ENCODE data around the gene RPAP3.

DNA sequence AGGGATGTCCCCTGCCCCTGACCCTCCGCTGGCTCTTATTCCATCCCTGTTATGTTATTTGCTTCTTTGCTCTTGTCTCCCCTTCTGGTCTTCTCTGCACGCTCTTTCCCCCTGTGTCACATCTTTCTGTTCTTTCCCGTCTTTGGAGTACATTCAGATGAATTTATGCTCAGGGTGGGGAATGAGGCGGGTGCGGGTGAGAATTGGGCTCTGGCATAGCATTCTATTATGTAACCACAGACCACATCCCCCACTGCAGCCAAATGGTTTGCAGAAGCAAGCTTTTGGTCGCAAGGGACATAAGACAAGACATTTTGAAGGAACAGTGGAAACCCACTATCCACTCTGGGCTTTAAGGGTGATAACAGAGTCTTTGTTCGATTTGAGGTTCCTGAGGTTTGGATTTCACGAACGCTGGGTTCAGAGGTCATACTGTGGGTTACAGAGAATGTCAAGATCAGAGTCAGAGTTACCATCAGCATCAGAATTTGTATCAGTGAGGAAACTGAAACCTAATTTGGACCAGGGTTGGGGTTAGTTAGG lies 15.7 kb upstream of the RPAP3 start:
- TF ChIP-seq, protein P1, sequence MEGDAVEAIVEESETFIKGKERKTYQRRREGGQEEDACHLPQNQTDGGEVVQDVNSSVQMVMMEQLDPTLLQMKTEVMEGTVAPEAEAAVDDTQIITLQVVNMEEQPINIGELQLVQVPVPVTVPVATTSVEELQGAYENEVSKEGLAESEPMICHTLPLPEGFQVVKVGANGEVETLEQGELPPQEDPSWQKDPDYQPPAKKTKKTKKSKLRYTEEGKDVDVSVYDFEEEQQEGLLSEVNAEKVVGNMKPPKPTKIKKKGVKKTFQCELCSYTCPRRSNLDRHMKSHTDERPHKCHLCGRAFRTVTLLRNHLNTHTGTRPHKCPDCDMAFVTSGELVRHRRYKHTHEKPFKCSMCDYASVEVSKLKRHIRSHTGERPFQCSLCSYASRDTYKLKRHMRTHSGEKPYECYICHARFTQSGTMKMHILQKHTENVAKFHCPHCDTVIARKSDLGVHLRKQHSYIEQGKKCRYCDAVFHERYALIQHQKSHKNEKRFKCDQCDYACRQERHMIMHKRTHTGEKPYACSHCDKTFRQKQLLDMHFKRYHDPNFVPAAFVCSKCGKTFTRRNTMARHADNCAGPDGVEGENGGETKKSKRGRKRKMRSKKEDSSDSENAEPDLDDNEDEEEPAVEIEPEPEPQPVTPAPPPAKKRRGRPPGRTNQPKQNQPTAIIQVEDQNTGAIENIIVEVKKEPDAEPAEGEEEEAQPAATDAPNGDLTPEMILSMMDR (IDR thresholded peaks at IDR 0.05; ENCODE audit: low read length) = no peak
- TF ChIP-seq EZH2 (IDR thresholded peaks at IDR 0.05; ENCODE audit: borderline replicate concordance, low read length) = no peak
